ENCODE results near the gene PTCHD1. TPM values are rescaled to one million over a fixed set of nuclear protein-coding genes. Genes with fewer than 3 reads are reported as not detected.

Gene PTCHD1
- polyA plus RNA-seq, 1 donor from 2014 or later = 10.0 TPM

GRCh38 chrX:23334521-23334847 lies 165 bp upstream of the PTCHD1 start:
- H3K4me2 ChIP-seq (ENCODE audit: low read length) = no peak overlapping the region
- H3K36me3 ChIP-seq (ENCODE audit: insufficient read depth, low read length) = no peaks in the 10 kb centered on the region
- H3K27ac ChIP-seq (ENCODE audit: low read length) = peak overlapping the region; percentile 61
- no peak overlapping the region for H2AFZ ChIP-seq (ENCODE audit: low read depth, low read length)
- peak overlapping the region; percentile 78 for H3K9ac ChIP-seq (ENCODE audit: low read length)
- peak overlapping the region; percentile 86 for H3K4me3 ChIP-seq (ENCODE audit: low read length)
- H3F3A ChIP-seq (ENCODE audit: insufficient read depth, low read length, poor library complexity, severe bottlenecking) = no peaks in the 10 kb centered on the region
- no peaks in the 10 kb centered on the region for H3K9me3 ChIP-seq (ENCODE audit: low read length)
- TF ChIP-seq REST (IDR thresholded peaks at IDR 0.05; ENCODE audit: borderline replicate concordance) (no peak), RAD21 (conservative IDR thresholded peaks at IDR 0.05) (no peak), EP300 (conservative IDR thresholded peaks at IDR 0.05; ENCODE audit: poor library complexity, severe bottlenecking) (no peak), MXI1 (conservative IDR thresholded peaks at IDR 0.05; ENCODE audit: poor library complexity, severe bottlenecking) (no peak), CTCF (IDR thresholded peaks at IDR 0.05; ENCODE audit: poor library complexity, severe bottlenecking) (no peak), POLR2AphosphoS5 (IDR thresholded peaks at IDR 0.05) (no peak), EZH2 (IDR thresholded peaks at IDR 0.05; ENCODE audit: borderline replicate concordance, insufficient read depth, low read length, poor library complexity, severe bottlenecking) (no peak), SMC3 (conservative IDR thresholded peaks at IDR 0.05; ENCODE audit: poor library complexity) (no peak), TAF1 (IDR thresholded peaks at IDR 0.05; ENCODE audit: low read depth) (no peak)
- peaks cover 25% of the 10 kb centered on the region for H3K79me2 ChIP-seq (replicated peaks; ENCODE audit: insufficient read depth, low read length)
- H3K27me3 ChIP-seq (ENCODE audit: insufficient read depth, low read depth, low read length) = peaks cover 9% of the 10 kb centered on the region
- H4K20me1 ChIP-seq (ENCODE audit: insufficient read depth) = no peaks in the 10 kb centered on the region
- H3K9me2 ChIP-seq (ENCODE audit: insufficient read depth, low read length) = no peaks in the 10 kb centered on the region

GRCh38 chrX:23338334-23338733 lies 3.7 kb downstream of the PTCHD1 start:
- no peaks in the 10 kb centered on the region for H3K9me3 ChIP-seq (ENCODE audit: low read length)
- no peaks in the 10 kb centered on the region for H3F3A ChIP-seq (ENCODE audit: insufficient read depth, low read length, poor library complexity, severe bottlenecking)
- H3K4me2 ChIP-seq (ENCODE audit: low read length) = no peak overlapping the region
- H3K36me3 ChIP-seq (ENCODE audit: insufficient read depth, low read length) = no peaks in the 10 kb centered on the region
- H3K4me3 ChIP-seq (ENCODE audit: low read length) = peak overlapping the region; percentile 86
- no peaks in the 10 kb centered on the region for H3K27me3 ChIP-seq (ENCODE audit: insufficient read depth, low read depth, low read length)
- TF ChIP-seq EZH2 (IDR thresholded peaks at IDR 0.05; ENCODE audit: borderline replicate concordance, insufficient read depth, low read length, poor library complexity, severe bottlenecking) = no peak
- no peak for TF ChIP-seq REST (IDR thresholded peaks at IDR 0.05; ENCODE audit: borderline replicate concordance)
- TF ChIP-seq MXI1 (conservative IDR thresholded peaks at IDR 0.05; ENCODE audit: poor library complexity, severe bottlenecking) = no peak
- TF ChIP-seq POLR2AphosphoS5 (IDR thresholded peaks at IDR 0.05) = no peak
- no peak for TF ChIP-seq TAF1 (IDR thresholded peaks at IDR 0.05; ENCODE audit: low read depth)
- TF ChIP-seq CTCF (IDR thresholded peaks at IDR 0.05; ENCODE audit: poor library complexity, severe bottlenecking) = no peak
- H3K79me2 ChIP-seq (replicated peaks; ENCODE audit: insufficient read depth, low read length) = peaks cover 25% of the 10 kb centered on the region
- no peak overlapping the region for H3K27ac ChIP-seq (ENCODE audit: low read length)
- H3K9me2 ChIP-seq (ENCODE audit: insufficient read depth, low read length) = no peaks in the 10 kb centered on the region
- H4K20me1 ChIP-seq (ENCODE audit: insufficient read depth) = no peaks in the 10 kb centered on the region
- no peak overlapping the region for H2AFZ ChIP-seq (ENCODE audit: low read depth, low read length)
- H3K9ac ChIP-seq (ENCODE audit: low read length) = no peak overlapping the region
